ENCODE measurements around the gene SLC9A1. TPM values are rescaled to one million over a fixed set of nuclear protein-coding genes. Genes with fewer than 3 reads are reported as not detected.
A peak's percentile ranks its signal among the peaks of the same experiment; 100 is the strongest.

The SLC9A1 gene
- total and polyA plus RNA-seq, 5 donors, result 21.5 to 39.3 (median 34.1) TPM

GRCh38 chr1:27117733-27118439, 37.0 kb downstream of the SLC9A1 start:
- Histone ChIP-seq H3K27me3 (ENCODE audit: control insufficient read depth, insufficient read depth) (no peaks in the 10 kb centered on the region), H3K4me3 (ENCODE audit: low read length) (no peak overlapping the region), H3K9me3 (ENCODE audit: control insufficient read depth, low read length) (no peaks in the 10 kb centered on the region), H3K4me1 (ENCODE audit: control insufficient read depth, insufficient read depth, low read length) (peaks cover 26% of the 10 kb centered on the region), H3K27ac (ENCODE audit: low read length) (peak overlapping the region; percentile 41)
- 71% methylated on average over 12 of the region's 12 CpGs for WGBS
- ATAC-seq (no peak), DNase-seq (peak in 1 of 3 donors; percentile 64)
- intact Hi-C loops (cut with DNase I), result loop anchor here in 2 of 4 donors (5.0 to 10.0 kb wide), 2 partner anchors 34 to 497 kb away; no protein-coding TSS in a partner anchor

DNA sequence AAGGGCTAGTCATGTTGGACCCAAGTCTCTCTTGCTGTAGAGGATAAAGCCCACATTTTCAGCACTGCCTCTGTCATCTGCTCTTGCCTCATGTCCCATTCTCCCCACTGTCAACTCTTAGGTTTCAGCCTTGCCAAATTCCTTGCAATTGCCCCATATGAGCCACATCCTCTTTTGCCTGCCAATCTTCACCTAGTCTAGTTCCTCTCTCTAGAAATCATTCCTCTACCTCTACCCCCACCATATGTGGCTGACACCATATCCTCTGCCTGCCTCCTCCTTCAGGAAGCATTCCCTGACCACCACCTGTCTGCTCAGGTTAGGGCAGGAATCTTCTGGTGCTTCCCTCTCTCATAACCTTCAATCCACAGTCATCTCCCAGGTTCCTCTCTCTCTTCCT, 38.2 kb downstream of the SLC9A1 start:
- H3K4me3 ChIP-seq (ENCODE audit: low read length), result no peak overlapping the region
- H3K27ac ChIP-seq (ENCODE audit: low read length), result peak overlapping the region; percentile 41
- DNase-seq, result no peak
- intact Hi-C loops (cut with DNase I), result loop anchor here in 2 of 4 donors (5.0 to 10.0 kb wide), 2 partner anchors 36 to 498 kb away; no protein-coding TSS in a partner anchor
- H3K4me1 ChIP-seq (ENCODE audit: control insufficient read depth, insufficient read depth, low read length), result peaks cover 29% of the 10 kb centered on the region
- no peaks in the 10 kb centered on the region for H3K9me3 ChIP-seq (ENCODE audit: control insufficient read depth, low read length)
- no peaks in the 10 kb centered on the region for H3K27me3 ChIP-seq (ENCODE audit: control insufficient read depth, insufficient read depth)
- no peak for ATAC-seq

- H3K9me3 ChIP-seq (ENCODE audit: control insufficient read depth, low read length), result no peaks in the 10 kb centered on the region
- peak overlapping the region; percentile 41 for H3K27ac ChIP-seq (ENCODE audit: low read length)
- ATAC-seq (no peak), DNase-seq (peak; percentile 55 to 85 (median 74))
- no peaks in the 10 kb centered on the region for H3K27me3 ChIP-seq (ENCODE audit: control insufficient read depth, insufficient read depth)
- intact Hi-C loops (cut with DNase I), result loop anchor here in 2 of 4 donors (5.0 to 10.0 kb wide), 2 partner anchors 36 to 499 kb away; no protein-coding TSS in a partner anchor
- H3K4me1 ChIP-seq (ENCODE audit: control insufficient read depth, insufficient read depth, low read length), result peaks cover 31% of the 10 kb centered on the region
- 59% methylated on average over 3 of the region's 3 CpGs for WGBS
- H3K4me3 ChIP-seq (ENCODE audit: low read length), result no peak overlapping the region
These were observed 38.7 kb downstream of the SLC9A1 start for GRCh38 chr1:27116232-27116631.

DNA sequence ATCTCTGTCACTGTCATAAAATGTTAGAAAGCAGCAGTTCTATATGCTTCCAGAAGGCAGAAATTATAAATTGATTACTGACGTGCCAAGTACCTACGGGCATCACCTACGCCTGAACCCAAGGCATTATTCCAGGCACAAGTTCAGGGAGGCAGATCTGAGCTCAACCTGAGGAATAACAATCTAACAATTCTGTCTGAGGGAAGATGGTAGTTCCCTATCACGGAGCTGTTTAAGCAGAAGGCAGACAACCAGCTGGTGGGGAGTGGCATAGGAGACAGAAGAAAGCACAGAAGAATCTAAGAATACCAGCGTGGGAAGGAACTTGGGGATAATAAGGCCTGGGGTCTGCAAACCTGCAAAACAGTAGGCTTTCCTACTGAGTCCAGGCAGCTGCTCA, 40.4 kb downstream of the SLC9A1 start:
- H3K27ac ChIP-seq (ENCODE audit: low read length), result no peak overlapping the region
- H3K27me3 ChIP-seq (ENCODE audit: control insufficient read depth, insufficient read depth), result no peaks in the 10 kb centered on the region
- no peak overlapping the region for H3K4me3 ChIP-seq (ENCODE audit: low read length)
- intact Hi-C loops (cut with DNase I), result loop anchor here in 1 of 4 donors (10.0 kb wide), 1 partner anchor 500 kb away; no protein-coding TSS in a partner anchor
- no peak for DNase-seq
- peaks cover 31% of the 10 kb centered on the region for H3K4me1 ChIP-seq (ENCODE audit: control insufficient read depth, insufficient read depth, low read length)
- no peak for ATAC-seq
- WGBS, result 88% methylated on average over 5 of the region's 5 CpGs
- no peaks in the 10 kb centered on the region for H3K9me3 ChIP-seq (ENCODE audit: control insufficient read depth, low read length)

DNA sequence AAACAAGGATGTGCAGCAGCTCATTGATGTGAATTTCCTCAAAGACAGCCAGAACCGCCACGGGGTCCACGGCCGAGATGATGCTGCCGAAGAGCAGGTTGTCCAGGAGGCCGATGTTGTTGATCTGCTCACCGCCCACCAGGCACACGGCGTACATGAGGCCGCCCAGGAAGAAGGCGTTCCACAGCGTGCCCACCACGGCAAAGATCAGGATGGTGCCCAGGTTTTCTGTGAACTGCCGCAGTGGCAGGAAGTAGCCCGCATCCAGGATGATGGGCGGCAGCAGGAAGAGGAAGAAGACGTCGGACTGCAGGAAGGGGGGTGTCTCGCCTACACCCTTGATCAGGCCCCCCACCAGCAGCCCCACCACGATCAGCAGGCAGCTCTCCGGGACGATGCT, 41.1 kb downstream of the SLC9A1 start:
- Histone ChIP-seq H3K9me3 (ENCODE audit: control insufficient read depth, low read length) (no peaks in the 10 kb centered on the region), H3K4me3 (ENCODE audit: low read length) (no peak overlapping the region), H3K27ac (ENCODE audit: low read length) (no peak overlapping the region), H3K27me3 (ENCODE audit: control insufficient read depth, insufficient read depth) (no peaks in the 10 kb centered on the region), H3K4me1 (ENCODE audit: control insufficient read depth, insufficient read depth, low read length) (peaks cover 31% of the 10 kb centered on the region)
- WGBS, result 81% methylated on average over 22 of the region's 22 CpGs
- ATAC-seq (no peak), DNase-seq (peak in 1 of 3 donors; percentile 25)
- intact Hi-C loops (cut with DNase I), result loop anchor here in 1 of 4 donors (10.0 kb wide), 1 partner anchor 501 kb away; no protein-coding TSS in a partner anchor

DNA sequence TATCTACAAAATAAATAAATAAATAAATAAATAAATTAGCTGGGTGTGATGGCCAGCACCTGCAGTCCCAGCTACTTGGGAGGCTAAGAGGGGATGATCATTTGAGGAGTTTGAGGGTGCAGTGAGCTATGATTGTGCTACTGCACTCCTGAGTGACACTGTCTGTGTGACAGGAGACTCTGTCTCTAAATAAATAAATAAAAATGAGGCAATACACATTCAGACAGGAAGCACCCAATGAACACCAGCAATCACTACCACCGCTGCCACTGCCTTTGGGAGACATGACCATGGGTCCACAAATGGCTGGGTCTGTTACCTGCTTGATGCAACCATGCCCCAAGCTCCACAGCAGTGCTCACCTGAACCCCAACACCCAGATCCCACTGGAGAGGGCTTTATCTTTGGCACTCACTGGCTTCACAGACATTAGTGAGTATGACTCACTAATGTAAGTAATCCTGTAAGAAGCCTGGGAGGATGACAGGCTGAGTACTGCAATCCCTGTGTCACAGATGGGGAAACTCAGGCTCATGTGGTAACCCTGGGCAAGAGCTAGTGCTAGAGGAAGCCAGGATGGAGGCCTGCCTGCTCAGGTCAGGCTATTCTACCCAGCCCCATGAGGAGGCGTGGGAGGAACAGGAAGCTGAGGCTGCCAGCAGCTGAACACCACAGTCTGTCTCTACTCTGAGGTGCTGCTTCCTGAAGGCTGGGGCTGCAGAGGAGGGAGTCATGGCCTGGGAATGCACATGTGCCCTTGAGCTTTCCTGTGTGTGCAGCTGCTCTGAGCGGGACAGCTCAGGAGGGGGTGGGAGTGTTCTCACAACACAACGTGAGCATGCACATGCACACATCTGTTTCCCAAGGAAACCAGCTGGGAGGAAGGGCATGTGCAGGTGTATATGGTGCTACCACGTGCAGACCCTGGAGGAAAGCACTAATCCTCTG, 43.0 kb downstream of the SLC9A1 start:
- Histone ChIP-seq H3K4me3 (ENCODE audit: low read length) (no peak overlapping the region), H3K27ac (ENCODE audit: low read length) (no peak overlapping the region), H3K9me3 (ENCODE audit: control insufficient read depth, low read length) (no peaks in the 10 kb centered on the region), H3K27me3 (ENCODE audit: control insufficient read depth, insufficient read depth) (no peaks in the 10 kb centered on the region), H3K4me1 (ENCODE audit: control insufficient read depth, insufficient read depth, low read length) (peaks cover 13% of the 10 kb centered on the region)
- WGBS, result 46% methylated on average over 5 of the region's 5 CpGs
- DNase-seq (peak; percentile 81 to 90 (median 81)), ATAC-seq (peak; percentile 83 to 92)
- intact Hi-C loops (cut with DNase I), result loop anchor here in 1 of 4 donors (10.0 kb wide), 1 partner anchor 503 kb away; no protein-coding TSS in a partner anchor

DNA sequence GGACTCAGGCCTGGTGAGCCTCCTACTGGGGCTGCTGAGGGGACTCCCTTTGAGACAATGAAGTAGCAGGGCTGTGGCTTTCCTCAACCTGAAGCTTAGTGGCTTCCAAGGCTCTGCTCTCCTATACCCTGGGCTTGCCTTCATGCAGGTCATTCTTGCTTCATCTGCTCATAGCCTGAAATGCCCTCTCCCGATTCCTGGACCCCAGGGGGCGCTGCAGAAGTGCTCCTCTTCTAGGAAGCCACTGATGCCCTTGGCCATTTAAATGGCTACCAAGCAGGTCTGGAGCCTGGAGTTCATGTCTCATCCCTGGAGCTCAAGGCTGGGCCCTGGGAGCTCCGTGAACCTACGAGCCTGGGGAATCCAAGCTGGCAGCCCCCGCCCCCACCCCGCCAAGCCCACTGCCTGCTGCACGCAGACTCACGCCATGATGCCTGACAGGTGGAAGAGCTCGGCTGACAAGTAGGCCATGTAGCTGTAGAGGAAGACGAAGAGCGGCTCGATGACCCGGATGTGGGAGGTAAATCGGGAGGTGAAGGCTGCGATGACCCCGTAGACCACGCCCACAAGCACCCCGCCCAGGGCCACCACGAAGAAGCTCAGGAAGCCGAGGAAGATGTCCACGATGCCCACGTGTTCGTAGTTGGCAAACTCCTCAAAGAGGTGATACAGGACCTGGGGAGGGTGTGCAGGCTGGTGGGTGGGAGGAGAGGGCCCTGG, 45.7 kb downstream of the SLC9A1 start:
- WGBS, result 95% methylated on average over 23 of the region's 23 CpGs
- H3K27me3 ChIP-seq (ENCODE audit: control insufficient read depth, insufficient read depth), result no peaks in the 10 kb centered on the region
- intact Hi-C loops (cut with DNase I), result loop anchor here in 1 of 4 donors (10.0 kb wide), 1 partner anchor 86 kb away; no protein-coding TSS in a partner anchor
- ATAC-seq (no peak), DNase-seq (peak in 2 of 3 donors; percentile 51 to 55)
- no peak overlapping the region for H3K4me3 ChIP-seq (ENCODE audit: low read length)
- H3K27ac ChIP-seq (ENCODE audit: low read length), result no peak overlapping the region
- H3K4me1 ChIP-seq (ENCODE audit: control insufficient read depth, insufficient read depth, low read length), result peaks cover 7% of the 10 kb centered on the region
- no peaks in the 10 kb centered on the region for H3K9me3 ChIP-seq (ENCODE audit: control insufficient read depth, low read length)

DNA sequence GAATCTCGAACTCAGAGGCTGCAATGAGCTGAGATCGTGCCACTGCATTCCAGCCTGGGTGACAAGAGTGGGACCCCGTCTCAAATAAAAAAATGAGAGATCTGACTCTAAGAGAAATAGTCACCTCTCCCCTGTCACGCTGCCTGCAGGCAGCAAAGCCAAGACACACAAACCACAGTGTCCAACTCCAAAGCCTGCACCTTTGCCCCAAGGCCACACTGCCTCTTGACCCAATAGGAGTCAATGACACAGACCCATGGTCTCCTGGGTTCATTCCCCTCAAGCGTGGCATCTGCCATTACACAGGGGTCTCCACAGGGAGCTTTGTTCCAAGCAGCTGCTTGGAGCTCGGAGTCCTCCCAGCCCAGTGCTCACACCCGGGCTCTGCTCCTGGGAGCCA, 46.3 kb downstream of the SLC9A1 start:
- intact Hi-C loops (cut with DNase I), result loop anchor here in 1 of 4 donors (10.0 kb wide), 1 partner anchor 86 kb away; no protein-coding TSS in a partner anchor
- peaks cover 7% of the 10 kb centered on the region for H3K4me1 ChIP-seq (ENCODE audit: control insufficient read depth, insufficient read depth, low read length)
- H3K27me3 ChIP-seq (ENCODE audit: control insufficient read depth, insufficient read depth), result no peaks in the 10 kb centered on the region
- H3K9me3 ChIP-seq (ENCODE audit: control insufficient read depth, low read length), result no peaks in the 10 kb centered on the region
- no peak overlapping the region for H3K4me3 ChIP-seq (ENCODE audit: low read length)
- no peak overlapping the region for H3K27ac ChIP-seq (ENCODE audit: low read length)
- 96% methylated on average over 7 of the region's 7 CpGs for WGBS
- ATAC-seq, result no peak
- DNase-seq, result no peak

DNA sequence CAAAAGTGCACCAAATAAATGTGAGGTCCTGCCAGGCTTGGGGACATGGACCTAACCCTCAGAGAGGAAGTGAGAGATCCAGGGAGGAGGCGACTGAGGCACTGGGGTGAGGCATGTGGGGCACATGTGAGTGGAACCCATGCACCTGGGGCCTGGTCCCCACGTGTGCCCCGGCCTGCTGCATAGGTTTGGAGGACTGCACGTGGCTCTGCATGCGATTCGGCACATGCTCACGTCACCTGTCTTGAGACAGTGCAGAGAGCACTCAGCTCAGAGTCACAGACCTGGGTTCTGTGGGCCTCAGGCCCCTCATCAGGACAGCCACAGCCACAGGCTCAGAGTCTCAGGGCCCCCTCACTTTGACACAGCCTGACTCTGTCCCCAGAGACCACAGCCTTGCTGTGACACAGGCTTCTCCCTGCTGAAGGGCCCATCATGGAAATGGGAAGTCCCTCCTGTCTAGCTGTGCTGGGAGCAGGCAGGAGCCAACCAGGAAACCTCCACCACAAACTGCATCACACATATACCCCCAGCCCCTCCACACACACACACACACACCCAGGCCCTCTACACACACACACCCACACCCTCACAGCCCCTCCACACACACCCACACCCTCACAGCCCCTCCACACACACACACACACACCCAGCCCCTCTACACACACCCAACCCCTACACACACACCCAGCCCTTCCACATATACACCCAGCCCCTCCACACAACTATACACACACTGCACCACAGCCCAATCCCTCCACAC, 48.2 kb downstream of the SLC9A1 start:
- ATAC-seq (no peak), DNase-seq (peak in 1 of 3 donors; percentile 27)
- Histone ChIP-seq H3K9me3 (ENCODE audit: control insufficient read depth, low read length) (no peaks in the 10 kb centered on the region), H3K4me3 (ENCODE audit: low read length) (no peak overlapping the region), H3K27me3 (ENCODE audit: control insufficient read depth, insufficient read depth) (no peaks in the 10 kb centered on the region), H3K27ac (ENCODE audit: low read length) (no peak overlapping the region), H3K4me1 (ENCODE audit: control insufficient read depth, insufficient read depth, low read length) (peaks cover 2% of the 10 kb centered on the region)
- 88% methylated on average over 7 of the region's 7 CpGs for WGBS
- intact Hi-C loops (cut with DNase I), result loop anchor here in 1 of 4 donors (10.0 kb wide), 1 partner anchor 88 kb away; no protein-coding TSS in a partner anchor

GRCh38 chr1:27105018-27105417, 49.9 kb downstream of the SLC9A1 start:
- no peaks in the 10 kb centered on the region for H3K27me3 ChIP-seq (ENCODE audit: control insufficient read depth, insufficient read depth)
- H3K27ac ChIP-seq (ENCODE audit: low read length), result no peak overlapping the region
- no peaks in the 10 kb centered on the region for H3K4me1 ChIP-seq (ENCODE audit: control insufficient read depth, insufficient read depth, low read length)
- ATAC-seq (no peak), DNase-seq (no peak)
- H3K4me3 ChIP-seq (ENCODE audit: low read length), result no peak overlapping the region
- intact Hi-C loops (cut with DNase I), result loop anchor here in 1 of 4 donors (10.0 kb wide), 1 partner anchor 90 kb away; no protein-coding TSS in a partner anchor
- no peaks in the 10 kb centered on the region for H3K9me3 ChIP-seq (ENCODE audit: control insufficient read depth, low read length)
- WGBS, result 92% methylated on average over 2 of the region's 2 CpGs
